SU-DHL-6 (cell line): Measurements from ENCODE around the gene ATP9B.

Experiments used
- H2AFZ ChIP-seq: fragments of 200-600 bp; sonication (generic); 2 replicates; pipeline ENCODE4 v1.6.1; 2014; ENCODE audit warnings: low read depth, mild to moderate bottlenecking, moderate library complexity, mixed read lengths, antibody characterized with exemption, low read length; ENCODE audit not compliant: severe bottlenecking
- H3F3A ChIP-seq: fragments of 200-600 bp; shearing (Covaris generic); 2 replicates; pipeline ENCODE4 v1.6.0; 2016; ENCODE audit warnings: antibody characterized with exemption, mild to moderate bottlenecking; ENCODE audit not compliant: insufficient read depth
- H3K27ac ChIP-seq: fragments of 200-600 bp; sonication (generic); 2 replicates; pipeline ENCODE4 v1.5.1; 2016; ENCODE audit warnings: low read depth, mild to moderate bottlenecking, low read length, moderate library complexity, mixed read lengths
- H3K27me3 ChIP-seq: fragments of 200-600 bp; sonication (generic), shearing (Covaris generic); 2 replicates; pipeline ENCODE4 v1.6.0; 2014; ENCODE audit warnings: mild to moderate bottlenecking, low read length
- H3K36me3 ChIP-seq: fragments of 200-600 bp; sonication (generic); 2 replicates; pipeline ENCODE4 v1.6.1; 2014; ENCODE audit warnings: mild to moderate bottlenecking, low read length, mixed read lengths
- H3K4me2 ChIP-seq: fragments of 300-600, 200-600 bp; shearing (Covaris generic), sonication (generic); 2 replicates; pipeline ENCODE4 v1.6.0; 2014; ENCODE audit warnings: low read length, low read depth, mild to moderate bottlenecking; ENCODE audit not compliant: poor library complexity, severe bottlenecking
- H3K4me3 ChIP-seq: fragments of 200-600 bp; sonication (generic); 2 replicates; pipeline ENCODE4 v1.5.1; 2014; ENCODE audit warnings: antibody characterized with exemption, low read length, mild to moderate bottlenecking, mixed read lengths; ENCODE audit not compliant: insufficient read depth, poor library complexity, severe bottlenecking
- H3K79me2 ChIP-seq: fragments of 200-600 bp; sonication (generic); 2 replicates; pipeline ENCODE4 v1.6.1; 2014; ENCODE audit warnings: mild to moderate bottlenecking, low read length, moderate library complexity; ENCODE audit not compliant: insufficient read depth
- H3K9ac ChIP-seq: fragments of 200-600 bp; sonication (generic); 2 replicates; pipeline ENCODE4 v1.7.0; 2014; ENCODE audit warnings: mild to moderate bottlenecking, low read length
- H3K9me2 ChIP-seq: fragments of 200-600 bp; sonication (generic); replicated peaks from 2 replicates; pipeline ENCODE4 v1.6.1; 2014; ENCODE audit warnings: low read length; ENCODE audit not compliant: insufficient read depth
- H3K9me3 ChIP-seq: fragments of 200-600 bp; sonication (generic); 2 replicates; pipeline ENCODE4 v1.6.1; 2014; ENCODE audit warnings: low read length, mixed read lengths; ENCODE audit not compliant: insufficient read depth
- H4K20me1 ChIP-seq: fragments of 200-600 bp; sonication (generic); 2 replicates; pipeline ENCODE4 v1.6.1; 2014; ENCODE audit warnings: low read depth, mild to moderate bottlenecking, antibody characterized with exemption, low read length, moderate library complexity, mixed read lengths
- EZH2phosphoT487 ChIP-seq: fragments of 200-600 bp; sonication (generic), shearing (Covaris generic); conservative IDR thresholded peaks from 2 replicates; pipeline ENCODE4 v1.6.1; 2018; ENCODE audit warnings: mild to moderate bottlenecking, antibody characterized with exemption, low read length, moderate library complexity, mixed read lengths
- TF ChIP-seq, protein P1 (sequence below): fragments of 200-600 bp; sonication (generic); IDR thresholded peaks from one replicate; pipeline ENCODE4 v1.5.1; 2017; ENCODE audit warnings: antibody characterized with exemption, mild to moderate bottlenecking, low read length, moderate library complexity; ENCODE audit not compliant: insufficient read depth, poor library complexity, severe bottlenecking

ATP9B gene

GRCh38 chr18:79334496-79335233 lies 265.5 kb downstream of the ATP9B start:
- H3K4me2 ChIP-seq: no peak overlapping the region
- no peaks in the 10 kb centered on the region for H3K27me3 ChIP-seq
- H3K36me3 ChIP-seq: no peaks in the 10 kb centered on the region
- H3K79me2 ChIP-seq: no peaks in the 10 kb centered on the region
- H3K9me3 ChIP-seq: no peaks in the 10 kb centered on the region
- no peak for TF ChIP-seq EZH2phosphoT487
- TF ChIP-seq, protein P1, sequence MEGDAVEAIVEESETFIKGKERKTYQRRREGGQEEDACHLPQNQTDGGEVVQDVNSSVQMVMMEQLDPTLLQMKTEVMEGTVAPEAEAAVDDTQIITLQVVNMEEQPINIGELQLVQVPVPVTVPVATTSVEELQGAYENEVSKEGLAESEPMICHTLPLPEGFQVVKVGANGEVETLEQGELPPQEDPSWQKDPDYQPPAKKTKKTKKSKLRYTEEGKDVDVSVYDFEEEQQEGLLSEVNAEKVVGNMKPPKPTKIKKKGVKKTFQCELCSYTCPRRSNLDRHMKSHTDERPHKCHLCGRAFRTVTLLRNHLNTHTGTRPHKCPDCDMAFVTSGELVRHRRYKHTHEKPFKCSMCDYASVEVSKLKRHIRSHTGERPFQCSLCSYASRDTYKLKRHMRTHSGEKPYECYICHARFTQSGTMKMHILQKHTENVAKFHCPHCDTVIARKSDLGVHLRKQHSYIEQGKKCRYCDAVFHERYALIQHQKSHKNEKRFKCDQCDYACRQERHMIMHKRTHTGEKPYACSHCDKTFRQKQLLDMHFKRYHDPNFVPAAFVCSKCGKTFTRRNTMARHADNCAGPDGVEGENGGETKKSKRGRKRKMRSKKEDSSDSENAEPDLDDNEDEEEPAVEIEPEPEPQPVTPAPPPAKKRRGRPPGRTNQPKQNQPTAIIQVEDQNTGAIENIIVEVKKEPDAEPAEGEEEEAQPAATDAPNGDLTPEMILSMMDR: no peak
- no peak overlapping the region for H3K4me3 ChIP-seq
- H3F3A ChIP-seq: no peaks in the 10 kb centered on the region
- no peak overlapping the region for H3K9ac ChIP-seq
- H4K20me1 ChIP-seq: no peaks in the 10 kb centered on the region
- no peak overlapping the region for H3K27ac ChIP-seq
- no peaks in the 10 kb centered on the region for H3K9me2 ChIP-seq
- H2AFZ ChIP-seq: no peak overlapping the region

- H3K9ac ChIP-seq: no peak overlapping the region
- H3K9me2 ChIP-seq: no peaks in the 10 kb centered on the region
- H3K27ac ChIP-seq: no peak overlapping the region
- no peak overlapping the region for H3K4me3 ChIP-seq
- H2AFZ ChIP-seq: no peak overlapping the region
- no peaks in the 10 kb centered on the region for H3K27me3 ChIP-seq
- no peak overlapping the region for H3K4me2 ChIP-seq
- TF ChIP-seq, protein P1: no peak
- TF ChIP-seq EZH2phosphoT487: no peak
- no peaks in the 10 kb centered on the region for H3K36me3 ChIP-seq
- no peaks in the 10 kb centered on the region for H3F3A ChIP-seq
- no peaks in the 10 kb centered on the region for H3K79me2 ChIP-seq
- no peaks in the 10 kb centered on the region for H3K9me3 ChIP-seq
- no peaks in the 10 kb centered on the region for H4K20me1 ChIP-seq
Measured at GRCh38 chr18:79335833-79336360, 266.7 kb downstream of the ATP9B start.

DNA sequence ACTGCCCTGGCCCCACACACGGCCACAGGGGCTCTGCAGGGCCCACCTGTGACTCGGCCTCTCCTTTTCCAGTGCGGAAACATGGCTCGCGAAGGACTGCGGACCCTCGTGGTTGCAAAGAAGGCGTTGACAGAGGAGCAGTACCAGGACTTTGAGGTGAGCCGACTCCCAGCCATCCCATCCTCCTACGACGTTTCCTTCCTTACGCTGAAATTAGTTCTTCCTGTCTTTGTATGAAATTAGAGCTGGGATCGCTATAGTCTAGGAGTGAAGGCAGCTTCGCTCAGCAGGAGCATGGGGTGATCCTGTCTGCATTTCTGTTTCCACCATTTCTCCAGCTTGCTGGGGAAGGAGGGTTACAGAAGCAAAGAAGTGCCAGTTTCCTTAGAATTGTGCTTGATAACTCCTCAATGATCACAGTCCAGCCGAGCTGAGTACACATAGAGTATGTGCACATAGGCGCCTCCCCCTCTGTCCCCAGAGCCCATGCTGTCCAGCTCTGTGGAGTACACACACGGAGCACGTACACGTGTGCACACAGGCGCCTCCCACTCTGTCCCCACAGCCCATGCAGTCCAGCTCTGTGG lies 267.5 kb downstream of the ATP9B start:
- Histone ChIP-seq H3K9me2 (no peaks in the 10 kb centered on the region), H2AFZ (no peak overlapping the region), H3K36me3 (no peaks in the 10 kb centered on the region), H3K4me3 (no peak overlapping the region), H3K9me3 (no peaks in the 10 kb centered on the region), H4K20me1 (no peaks in the 10 kb centered on the region), H3F3A (no peaks in the 10 kb centered on the region), H3K4me2 (no peak overlapping the region), H3K27ac (no peak overlapping the region), H3K27me3 (no peaks in the 10 kb centered on the region), H3K79me2 (no peaks in the 10 kb centered on the region), H3K9ac (no peak overlapping the region)
- no peak for TF ChIP-seq EZH2phosphoT487
- TF ChIP-seq, protein P1: no peak
